Neural cell (in vitro differentiated cells): ENCODE measurements around the gene MS4A8.

ENCODE experiments used
- EP300 ChIP-seq: fragments of 450-650 bp; conservative IDR thresholded peaks from 2 replicates; pipeline ENCODE4 v1.6.1; 2014; ENCODE audit warnings: antibody characterized with exemption, mild to moderate bottlenecking, moderate library complexity; ENCODE audit not compliant: poor library complexity, severe bottlenecking
- POLR2AphosphoS5 ChIP-seq: IDR thresholded peaks from 2 replicates; pipeline ENCODE4 v1.6.1; 2012
- RAD21 ChIP-seq: fragments of 450-650 bp; conservative IDR thresholded peaks from 2 replicates; pipeline ENCODE4 v1.6.1; 2014; ENCODE audit warnings: antibody characterized with exemption, mild to moderate bottlenecking, moderate library complexity
- TF ChIP-seq, protein P1 (sequence below): fragments of 450-650 bp; IDR thresholded peaks from 2 replicates; pipeline ENCODE4 v1.5.1; 2014; ENCODE audit warnings: antibody characterized with exemption, mild to moderate bottlenecking, moderate library complexity; ENCODE audit not compliant: poor library complexity, severe bottlenecking

DNA sequence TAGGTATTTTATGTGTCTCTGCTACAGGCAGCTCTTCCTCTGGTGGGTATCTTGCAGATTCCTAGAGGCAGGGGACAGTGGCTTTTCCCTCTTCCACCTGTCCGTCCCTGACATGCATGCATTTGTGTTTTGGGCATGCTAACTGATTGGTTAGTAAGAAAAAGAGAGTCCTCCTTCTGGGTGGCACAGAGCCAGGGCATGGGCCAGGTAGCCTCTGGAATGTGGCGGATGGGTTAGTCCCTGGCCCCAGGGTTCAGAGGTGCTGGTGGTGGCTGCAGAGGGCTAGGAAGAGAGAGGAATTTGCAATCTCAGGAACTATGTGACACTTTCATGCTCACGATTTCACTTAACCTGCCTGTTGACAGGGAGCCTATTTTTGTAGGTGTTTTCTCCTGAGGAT lies 51.5 kb downstream of the MS4A8 start:
- TF ChIP-seq POLR2AphosphoS5 (no peak), EP300 (no peak), RAD21 (no peak)
- TF ChIP-seq, protein P1, sequence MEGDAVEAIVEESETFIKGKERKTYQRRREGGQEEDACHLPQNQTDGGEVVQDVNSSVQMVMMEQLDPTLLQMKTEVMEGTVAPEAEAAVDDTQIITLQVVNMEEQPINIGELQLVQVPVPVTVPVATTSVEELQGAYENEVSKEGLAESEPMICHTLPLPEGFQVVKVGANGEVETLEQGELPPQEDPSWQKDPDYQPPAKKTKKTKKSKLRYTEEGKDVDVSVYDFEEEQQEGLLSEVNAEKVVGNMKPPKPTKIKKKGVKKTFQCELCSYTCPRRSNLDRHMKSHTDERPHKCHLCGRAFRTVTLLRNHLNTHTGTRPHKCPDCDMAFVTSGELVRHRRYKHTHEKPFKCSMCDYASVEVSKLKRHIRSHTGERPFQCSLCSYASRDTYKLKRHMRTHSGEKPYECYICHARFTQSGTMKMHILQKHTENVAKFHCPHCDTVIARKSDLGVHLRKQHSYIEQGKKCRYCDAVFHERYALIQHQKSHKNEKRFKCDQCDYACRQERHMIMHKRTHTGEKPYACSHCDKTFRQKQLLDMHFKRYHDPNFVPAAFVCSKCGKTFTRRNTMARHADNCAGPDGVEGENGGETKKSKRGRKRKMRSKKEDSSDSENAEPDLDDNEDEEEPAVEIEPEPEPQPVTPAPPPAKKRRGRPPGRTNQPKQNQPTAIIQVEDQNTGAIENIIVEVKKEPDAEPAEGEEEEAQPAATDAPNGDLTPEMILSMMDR = no peak
